Measurements from ENCODE around the gene CHPT1. TPM values are rescaled to one million over a fixed set of nuclear protein-coding genes. Genes with fewer than 3 reads are reported as not detected.
"Not testable (repeated sequence)": the region's sequence is repeated elsewhere in the genome, so short reads cannot be mapped to it uniquely, and the experiment has no call there.

CHPT1 gene
- total RNA-seq, 1 donor from 2014 or later: 28.1 TPM

DNA sequence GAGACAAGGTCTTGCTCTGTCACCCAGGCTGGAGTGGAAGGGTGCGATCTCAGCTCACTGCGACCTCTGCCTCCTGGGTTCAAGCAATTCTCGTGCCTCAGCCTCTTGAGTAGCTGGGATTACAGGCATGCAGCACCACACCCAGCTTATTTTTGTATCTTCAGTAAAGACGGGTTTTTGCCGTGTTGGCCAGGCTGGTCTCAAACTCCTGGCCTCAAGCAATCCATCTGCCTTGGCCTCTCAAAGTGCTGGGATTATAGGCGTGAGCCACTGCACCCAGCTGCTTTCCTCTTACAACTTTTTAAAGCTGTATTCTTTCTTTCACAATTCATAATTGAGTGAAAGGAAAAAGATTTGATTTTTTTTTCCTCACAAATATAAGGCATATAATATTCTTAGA, 15.8 kb upstream of the CHPT1 start:
- DNase-seq (ENCODE audit: extremely low read depth, low read depth, low spot score): not testable (repeated sequence)

DNA sequence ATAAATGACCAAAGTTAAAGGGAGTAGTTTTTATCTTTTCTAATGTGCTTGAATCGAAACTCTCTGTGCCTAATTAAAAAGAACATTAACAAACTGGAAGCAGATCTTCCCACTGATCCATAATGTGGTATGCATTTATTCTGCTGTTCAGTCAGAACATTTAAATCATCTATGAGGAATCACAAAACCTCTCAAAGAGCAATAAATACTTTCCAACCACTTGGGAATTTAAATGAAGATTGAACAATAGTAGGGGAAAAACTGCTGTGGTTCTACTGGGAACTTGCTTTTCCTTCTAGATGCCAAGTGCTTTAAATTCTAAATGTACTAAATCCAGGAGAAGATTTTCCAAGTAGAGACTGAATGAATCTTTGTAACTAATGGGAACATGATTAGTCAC, 12.3 kb upstream of the CHPT1 start:
- no peak for DNase-seq (ENCODE audit: extremely low read depth, low read depth, low spot score)

DNA sequence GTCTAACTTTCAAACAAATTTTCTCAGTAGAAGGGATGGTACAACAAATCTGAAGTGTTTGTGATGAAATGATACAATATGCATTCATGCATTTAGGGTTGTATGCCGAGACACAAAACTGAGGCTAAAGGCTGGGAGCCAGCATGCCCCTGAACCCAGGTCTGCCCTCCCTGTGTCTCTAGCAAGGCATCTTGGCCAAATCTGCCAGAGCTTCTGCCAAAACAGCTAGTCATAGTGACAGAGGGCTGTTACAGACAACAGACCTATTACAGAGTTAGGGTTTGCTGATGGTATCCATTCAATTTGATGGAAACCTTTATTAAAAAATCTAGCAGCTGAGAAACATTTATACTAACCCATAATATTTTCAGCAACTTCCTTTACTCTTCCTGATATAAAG, 11.3 kb upstream of the CHPT1 start:
- no peak for DNase-seq (ENCODE audit: extremely low read depth, low read depth, low spot score)

DNA sequence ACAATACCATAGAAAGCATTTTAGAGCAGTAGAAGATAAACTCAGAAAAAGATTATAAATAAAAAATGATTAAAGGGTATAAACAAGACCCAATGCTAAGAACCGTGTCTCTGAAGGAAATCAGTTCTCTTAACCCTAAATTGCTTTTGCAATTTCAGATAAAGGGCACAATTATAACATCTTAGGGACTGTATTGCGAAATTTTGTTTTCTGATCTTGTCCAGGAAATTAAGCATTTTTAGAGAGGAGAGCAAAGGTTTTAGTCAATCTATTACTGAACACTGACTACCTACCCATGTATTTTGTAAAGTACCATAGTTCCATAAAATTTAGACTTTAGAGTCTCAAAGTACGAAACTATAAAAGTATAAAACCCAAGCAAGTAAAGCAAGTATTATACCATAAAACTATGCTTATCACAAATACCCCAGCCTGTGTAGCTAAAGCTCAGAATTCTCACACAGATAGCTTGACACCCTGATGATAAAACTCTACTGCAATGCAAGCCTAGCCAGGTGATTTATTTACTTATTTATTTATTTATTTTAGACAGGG, 6.8 kb upstream of the CHPT1 start:
- DNase-seq (ENCODE audit: extremely low read depth, low read depth, low spot score): no peak

DNA sequence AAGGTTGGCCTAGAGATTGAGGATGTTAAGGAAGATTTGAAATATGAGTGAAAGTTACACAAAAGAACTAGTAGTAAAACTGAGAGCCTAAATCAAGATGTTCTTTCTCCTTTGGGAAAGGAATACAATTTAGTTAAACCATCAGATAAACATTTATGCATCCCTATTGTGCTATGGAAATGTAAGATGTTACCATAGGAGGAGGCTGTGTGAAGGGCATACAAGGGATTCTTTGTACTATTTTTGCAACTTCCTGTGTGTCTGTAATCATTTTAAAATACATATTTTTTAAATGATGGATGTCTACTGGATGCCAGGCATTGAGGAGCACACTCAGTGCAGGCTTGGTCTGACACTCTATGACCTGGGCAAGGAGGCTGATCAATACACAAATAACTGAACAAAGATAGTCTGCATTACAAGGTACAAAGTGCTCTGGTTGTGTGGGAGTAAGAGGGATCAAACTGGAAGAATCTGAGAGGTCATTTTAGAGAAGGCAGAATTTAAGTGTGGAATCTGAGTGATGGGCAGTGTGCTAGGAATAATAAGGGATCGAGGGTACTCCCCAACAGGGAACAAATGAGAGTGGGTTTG, 5.8 kb upstream of the CHPT1 start:
- no peak for DNase-seq (ENCODE audit: extremely low read depth, low read depth, low spot score)

DNA sequence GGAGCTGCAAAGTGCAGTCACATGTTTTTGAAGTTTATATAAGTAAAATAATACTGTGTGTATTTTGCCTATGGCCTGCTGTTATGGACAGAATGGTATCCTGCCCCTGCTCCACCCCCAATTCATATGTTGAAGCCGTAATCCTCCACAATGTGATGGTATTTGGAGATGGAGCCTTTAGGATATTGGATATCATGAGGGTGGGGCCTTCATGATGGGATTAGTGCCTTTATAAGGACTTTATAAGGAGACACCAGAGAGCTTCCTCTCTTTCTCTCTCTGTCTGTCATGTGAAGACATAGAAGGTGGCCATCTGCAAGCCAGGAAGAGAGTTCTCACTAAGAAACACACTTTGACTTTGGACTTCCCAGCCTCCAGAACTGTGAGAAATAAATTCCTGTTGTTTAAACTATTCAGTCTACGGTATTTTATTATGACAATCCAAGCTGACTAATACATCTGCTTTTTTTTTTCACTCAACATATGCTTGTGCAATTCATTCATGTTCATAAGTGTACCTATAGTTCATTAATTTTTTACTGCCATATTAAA, 3.1 kb upstream of the CHPT1 start:
- DNase-seq (ENCODE audit: extremely low read depth, low read depth, low spot score): no peak

DNA sequence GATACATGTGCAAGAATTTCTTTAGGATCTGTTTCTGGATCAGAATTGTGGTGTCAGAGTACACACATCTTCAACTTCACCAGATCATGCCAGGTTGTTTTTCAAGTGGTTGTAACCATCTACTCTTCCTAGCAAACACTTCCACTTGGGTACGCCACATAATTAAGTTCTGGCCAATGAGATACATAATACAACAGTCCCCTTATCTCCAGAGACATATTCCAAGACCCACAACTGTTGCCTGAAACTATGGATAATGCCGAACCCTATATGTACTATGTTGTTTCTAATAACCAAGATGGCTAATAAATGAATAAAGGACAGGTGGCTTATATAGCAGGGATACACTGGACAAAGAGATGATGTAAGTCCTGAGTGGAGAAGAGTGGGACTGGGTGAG, 2.5 kb upstream of the CHPT1 start:
- DNase-seq (ENCODE audit: extremely low read depth, low read depth, low spot score): no peak

DNA sequence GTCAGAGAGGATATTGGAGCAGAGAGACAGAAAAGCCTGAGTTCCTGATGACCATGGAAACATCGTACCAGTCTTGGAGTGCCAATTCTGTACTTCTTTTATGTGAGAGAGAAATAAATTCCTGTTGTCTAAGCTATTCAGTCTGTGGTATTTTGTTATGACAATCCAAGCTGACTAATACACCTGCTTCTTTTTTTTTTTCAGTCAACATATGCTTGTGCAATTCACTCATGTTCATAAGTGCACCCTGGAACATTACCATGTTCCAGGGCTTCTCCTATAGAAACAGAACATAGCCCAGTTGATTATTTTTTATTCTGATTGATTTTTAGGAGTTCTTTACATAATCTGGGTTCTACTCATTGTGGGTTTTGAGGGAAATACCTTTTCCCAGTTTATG, 1.7 kb upstream of the CHPT1 start:
- no peak for DNase-seq (ENCODE audit: extremely low read depth, low read depth, low spot score)

DNA sequence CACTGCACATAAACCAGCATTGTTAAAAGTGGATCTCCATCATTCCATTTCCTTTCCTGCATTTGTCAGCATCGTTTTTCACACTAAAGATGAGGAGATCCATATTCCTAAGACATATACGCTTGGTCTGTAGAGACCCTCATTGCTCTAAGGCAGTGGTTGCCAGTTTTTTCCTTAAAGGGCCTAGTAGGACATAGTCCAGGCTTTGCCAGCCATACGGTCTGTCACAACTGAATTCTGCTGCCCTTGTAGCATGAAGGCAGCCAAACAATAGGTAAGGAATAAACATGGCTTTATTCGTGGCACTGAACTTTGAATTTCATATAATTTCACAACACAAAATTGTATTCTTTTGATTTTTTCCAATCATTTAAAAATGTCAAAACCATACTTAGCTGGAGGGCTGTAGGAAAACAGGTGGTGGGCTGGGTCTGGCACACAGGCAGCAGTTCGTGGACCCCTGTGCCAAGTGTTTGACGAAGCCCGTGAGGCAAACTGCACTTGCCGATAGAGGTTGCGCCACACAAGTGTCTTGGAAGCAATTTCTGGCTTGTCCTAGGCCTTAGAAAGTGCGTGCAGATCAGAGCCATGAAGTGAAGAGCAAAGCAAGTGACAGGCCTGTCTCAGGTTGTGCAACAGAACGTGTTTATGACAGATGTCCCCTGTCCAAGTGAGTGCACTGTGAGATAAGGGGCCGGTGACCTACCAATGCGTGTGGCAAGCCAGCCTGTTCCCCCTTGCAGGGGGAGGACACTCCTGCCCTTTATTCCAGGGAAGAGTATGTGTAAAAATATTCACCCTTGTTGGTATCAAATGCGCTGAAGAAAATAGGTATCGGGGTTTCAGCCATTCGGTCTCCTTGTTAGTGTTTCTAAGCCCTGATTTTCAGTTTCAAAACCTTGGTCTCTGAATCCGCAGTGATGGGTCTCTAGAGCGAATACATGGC, 916 bp upstream of the CHPT1 start:
- DNase-seq (ENCODE audit: extremely low read depth, low read depth, low spot score): peak; percentile 4

DNA sequence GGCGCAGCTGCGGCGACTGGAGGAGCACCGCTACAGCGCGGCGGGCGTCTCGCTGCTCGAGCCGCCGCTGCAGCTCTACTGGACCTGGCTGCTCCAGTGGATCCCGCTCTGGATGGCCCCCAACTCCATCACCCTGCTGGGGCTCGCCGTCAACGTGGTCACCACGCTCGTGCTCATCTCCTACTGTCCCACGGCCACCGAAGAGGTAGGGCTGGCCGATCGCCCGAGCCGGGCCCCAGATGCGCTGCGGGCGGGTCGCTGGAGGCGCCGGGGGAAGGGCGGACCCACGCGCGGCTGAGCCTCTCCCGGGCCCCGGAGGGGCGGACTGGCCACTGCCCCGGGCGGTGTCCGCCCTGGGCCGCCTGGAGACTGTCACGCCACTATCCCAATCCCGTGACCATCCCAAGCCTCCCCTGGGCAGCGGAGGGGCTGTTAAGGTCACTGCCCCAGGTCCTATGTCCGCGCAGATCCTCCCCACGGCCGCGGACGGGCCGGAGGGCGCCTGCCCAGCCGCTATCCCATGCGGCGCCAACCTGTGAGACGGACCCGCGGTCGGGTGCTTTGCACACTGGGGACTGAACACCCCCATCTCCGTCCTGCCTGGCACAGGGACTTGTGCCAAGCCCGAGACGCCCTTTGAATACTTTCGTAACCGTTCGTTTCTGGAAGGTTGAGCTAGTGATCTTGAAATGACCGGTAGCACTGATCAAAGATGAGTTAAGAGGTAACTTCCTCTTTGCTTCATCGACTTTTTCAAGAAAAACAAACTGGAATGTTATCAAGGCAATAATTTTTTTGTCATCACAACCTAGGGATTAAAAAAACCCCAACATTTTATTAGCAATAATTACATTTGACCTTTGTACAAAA, 725 bp downstream of the CHPT1 start:
- DNase-seq (ENCODE audit: extremely low read depth, low read depth, low spot score): peak; percentile 4

DNA sequence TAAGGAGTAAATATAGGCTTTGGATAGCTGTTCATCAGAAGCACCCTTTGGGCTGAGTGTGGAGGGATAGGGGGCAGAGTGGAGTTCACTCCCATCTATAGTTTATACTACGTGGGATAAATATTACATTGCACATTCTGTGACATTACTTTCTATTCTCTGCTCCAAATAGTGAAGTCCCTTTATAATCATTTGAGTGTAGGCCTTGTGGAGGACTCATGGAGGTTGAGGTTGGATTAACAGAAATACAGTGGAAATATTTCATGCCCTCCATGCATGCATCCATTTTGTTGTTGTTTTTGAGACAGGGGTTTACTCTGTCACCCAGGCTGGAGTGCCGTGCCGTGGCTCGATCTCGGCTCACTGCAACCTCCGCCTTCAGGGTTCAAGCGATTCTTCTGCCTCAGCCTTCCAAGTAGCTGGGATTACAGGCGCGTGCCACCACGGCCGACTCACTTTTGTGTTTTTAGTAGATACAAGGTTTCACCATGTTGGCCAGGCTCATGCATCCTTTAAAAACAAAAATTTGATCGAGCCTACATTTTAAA, 1.4 kb downstream of the CHPT1 start:
- DNase-seq (ENCODE audit: extremely low read depth, low read depth, low spot score): peak; percentile 4

DNA sequence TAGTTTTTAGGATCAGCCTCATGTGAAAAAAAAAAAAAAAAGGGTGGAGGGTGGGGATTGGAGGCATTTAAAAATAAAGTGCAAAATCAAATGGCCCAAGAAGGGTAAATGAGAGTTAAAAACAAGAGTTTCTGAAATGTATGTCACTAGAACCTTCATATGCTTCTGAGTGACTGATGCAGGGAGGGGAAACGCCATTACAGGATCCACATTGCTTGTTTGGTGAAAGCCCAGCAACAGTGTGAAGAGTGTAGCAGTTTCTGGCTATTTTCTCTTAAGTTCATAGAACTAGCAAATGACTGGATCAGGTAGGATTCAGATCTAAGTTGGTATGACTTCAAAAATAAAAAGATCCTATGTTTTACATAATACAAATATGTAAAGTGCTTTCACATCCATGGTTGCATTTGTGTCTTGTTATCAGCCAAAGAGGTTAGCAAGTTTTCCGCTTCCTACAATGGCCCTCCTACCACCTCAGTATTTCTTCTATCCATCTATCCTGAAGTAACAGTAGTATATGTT, 2.9 kb downstream of the CHPT1 start:
- DNase-seq (ENCODE audit: extremely low read depth, low read depth, low spot score): no peak

DNA sequence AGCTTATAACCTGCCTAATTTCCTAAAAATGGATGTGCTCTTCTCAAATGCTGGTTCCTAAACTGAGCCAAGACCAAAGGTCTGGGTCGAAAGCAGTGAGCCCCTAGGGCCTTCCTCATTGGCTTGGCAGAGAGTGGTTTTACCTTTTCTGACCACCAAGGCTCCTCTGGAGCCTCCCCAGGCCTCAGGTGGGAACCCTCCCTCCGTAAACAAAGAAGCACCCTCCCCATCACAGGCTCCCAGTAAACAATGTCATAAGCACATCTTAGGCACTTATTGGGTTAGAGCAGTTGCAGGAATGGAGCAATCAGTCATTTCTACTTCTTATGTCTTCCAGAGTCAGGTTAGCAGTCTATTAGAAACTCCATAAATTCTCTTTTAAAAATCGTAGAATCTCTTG, 6.0 kb downstream of the CHPT1 start:
- no peak for DNase-seq (ENCODE audit: extremely low read depth, low read depth, low spot score)

DNA sequence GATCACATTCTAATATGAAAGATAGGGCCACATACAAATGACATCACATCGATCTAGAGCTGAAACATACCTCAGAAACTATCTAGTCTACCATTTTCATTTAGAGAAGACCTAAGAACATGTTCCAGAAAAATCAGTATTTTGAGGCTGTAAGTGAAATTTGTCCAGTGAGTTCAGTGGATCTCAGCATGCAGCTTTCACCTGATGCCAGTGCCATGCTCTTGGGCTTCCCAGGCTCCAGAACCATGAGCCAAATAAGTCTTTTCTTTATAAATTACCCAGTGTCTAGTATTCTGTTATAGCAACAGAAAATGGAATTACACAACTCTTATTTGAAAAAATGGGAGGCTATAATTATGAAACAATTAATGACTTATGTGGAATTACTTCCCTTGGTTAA, 9.0 kb downstream of the CHPT1 start:
- no peak for DNase-seq (ENCODE audit: extremely low read depth, low read depth, low spot score)

DNA sequence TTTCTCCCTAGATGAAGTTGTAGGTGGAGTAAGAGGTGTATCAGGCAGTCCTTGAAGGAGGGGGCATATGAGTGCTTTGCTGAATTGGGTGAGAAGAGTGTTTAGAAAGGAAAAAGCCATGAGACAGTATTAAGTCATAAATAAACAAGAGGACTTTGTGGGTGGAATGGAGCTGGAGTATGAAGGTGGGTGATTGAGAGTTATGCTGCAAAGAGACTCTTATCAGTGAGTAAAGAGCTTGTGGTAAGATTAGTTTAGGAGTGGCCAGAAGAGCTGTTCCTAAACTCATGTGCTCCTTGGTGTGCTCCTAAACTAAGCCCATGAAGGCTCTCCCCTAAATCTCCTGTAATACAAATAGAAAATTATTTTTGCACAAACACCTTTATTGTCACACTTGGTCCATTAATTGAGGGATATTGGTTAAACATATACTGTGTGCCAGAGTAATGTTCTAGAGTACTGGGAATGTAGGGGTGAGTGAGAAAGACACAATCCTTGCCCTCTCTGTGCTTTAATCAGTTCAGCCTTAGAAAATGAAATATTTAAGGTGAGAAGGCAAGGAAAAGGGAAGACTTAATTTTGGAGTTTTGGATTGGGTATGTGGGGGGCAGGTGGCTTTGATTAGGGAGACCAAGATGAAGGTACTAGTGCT, 9.8 kb downstream of the CHPT1 start:
- no peak for DNase-seq (ENCODE audit: extremely low read depth, low read depth, low spot score)

DNA sequence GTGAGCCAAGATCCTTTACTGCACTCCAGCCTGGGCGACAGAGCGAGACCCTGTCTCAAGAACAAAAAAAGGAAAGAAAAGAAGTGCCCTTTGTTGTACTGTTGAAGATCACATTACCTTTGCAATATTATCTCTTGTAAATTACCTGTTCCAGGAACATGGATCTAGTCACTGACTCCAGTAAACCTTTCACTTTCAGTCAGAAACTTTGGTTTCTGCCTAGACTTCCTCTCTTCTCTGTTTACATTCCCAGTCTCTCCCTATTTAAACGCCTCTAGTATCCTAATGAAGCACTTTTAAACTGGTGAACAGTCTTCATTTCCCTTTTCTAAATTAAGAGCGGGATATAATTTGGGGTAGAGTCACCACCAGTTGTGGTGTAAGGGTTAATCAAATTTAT, 12.8 kb downstream of the CHPT1 start:
- no peak for DNase-seq (ENCODE audit: extremely low read depth, low read depth, low spot score)

DNA sequence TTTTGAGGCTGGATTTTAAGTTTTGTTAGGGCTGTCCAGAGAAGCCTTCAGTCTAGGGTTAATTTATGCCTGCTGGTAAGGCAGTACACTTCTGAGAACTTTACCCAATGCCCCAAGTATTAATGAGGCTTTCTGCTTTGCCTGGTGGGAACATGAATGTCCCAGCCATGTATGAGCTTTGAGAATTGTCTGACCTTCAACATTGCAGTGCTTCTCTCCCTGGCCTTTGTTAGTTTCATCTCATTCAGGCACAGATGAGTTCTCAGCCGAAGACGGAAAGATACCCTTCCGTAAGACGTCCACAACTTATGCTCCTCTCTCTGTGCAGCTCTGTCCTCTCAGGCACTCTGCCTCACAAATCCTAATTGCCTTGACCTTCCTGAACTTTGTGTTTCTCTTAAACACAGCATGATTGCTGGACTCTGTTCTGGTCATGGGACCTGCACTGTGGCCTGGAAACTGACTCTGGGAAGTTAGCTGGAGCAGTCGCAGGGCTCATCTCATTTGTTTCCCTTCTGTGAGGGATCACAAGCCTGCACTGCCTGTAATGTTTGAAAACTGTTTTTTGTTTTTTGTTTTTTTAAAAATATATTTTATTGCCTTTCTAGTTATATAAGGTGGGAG, 15.7 kb downstream of the CHPT1 start:
- DNase-seq (ENCODE audit: extremely low read depth, low read depth, low spot score): no peak

DNA sequence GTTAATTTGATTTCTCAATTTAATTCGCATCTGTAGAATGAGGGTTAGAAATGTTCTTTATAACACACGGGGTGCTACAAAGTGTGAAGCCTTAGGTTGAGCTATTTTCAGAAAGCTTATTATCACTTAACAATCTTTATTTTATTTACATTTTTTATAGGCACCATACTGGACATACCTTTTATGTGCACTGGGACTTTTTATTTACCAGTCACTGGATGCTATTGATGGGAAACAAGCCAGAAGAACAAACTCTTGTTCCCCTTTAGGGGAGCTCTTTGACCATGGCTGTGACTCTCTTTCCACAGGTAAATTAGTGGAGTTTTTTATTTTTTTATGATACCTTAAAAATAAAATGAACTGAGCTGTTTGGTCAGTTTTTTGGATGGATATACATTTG, 16.5 kb downstream of the CHPT1 start:
- no peak for DNase-seq (ENCODE audit: extremely low read depth, low read depth, low spot score)

DNA sequence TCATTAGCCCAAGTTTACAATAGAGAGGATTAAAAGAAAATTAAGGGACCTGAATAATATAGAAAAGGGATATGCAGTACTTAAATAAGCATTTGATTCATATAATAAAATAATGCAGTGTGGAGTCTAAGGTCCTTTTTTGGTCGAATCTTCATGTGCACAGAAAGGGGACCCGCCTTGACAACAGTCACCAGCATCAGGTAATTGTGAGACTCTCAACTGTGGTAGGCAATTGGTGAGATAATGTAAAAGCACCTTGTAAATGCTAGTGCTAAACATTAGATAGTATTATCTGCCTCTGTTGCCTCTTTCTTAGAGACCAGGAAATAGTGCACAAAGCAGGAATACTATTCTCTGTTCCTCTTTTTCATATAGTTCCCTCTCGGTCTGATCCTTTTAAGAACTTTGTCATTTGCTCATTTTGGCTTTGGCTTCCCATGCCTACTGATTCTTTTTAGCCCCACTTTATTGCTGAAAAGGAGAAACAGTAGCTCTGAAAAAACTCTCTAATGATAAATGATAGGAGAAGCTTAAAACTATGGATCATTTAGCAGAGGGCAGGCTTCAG, 17.5 kb downstream of the CHPT1 start:
- no peak for DNase-seq (ENCODE audit: extremely low read depth, low read depth, low spot score)

Measured in glomerular endothelial cell (primary cell).